K562 (cell line): ENCODE data around the gene SH3BP2.

Experiments
- CBX1 ChIP-seq: sonication (generic); IDR thresholded peaks from 2 replicates; pipeline ENCODE4 v1.6.1; 2016; ENCODE audit warnings: antibody characterized with exemption, low read depth, mild to moderate bottlenecking
- CCNT2 ChIP-seq: IDR thresholded peaks from 2 replicates; pipeline ENCODE4 v1.6.1; 2011; ENCODE audit warnings: borderline replicate concordance, low read depth, mild to moderate bottlenecking, moderate library complexity, mixed read lengths, low read length; ENCODE audit not compliant: insufficient read length; ENCODE audit errors: extremely low read depth
- CTCF ChIP-seq, 3 experiments: IDR thresholded peaks in 2 of 3; conservative IDR thresholded peaks in 1 of 3; 2 replicates each; pipeline ENCODE4 v1.5.1; 2011 to 2012; ENCODE audit warnings: low read length in 3 of 3, mild to moderate bottlenecking in 3 of 3, control low read depth in 2 of 3, improper control_type of control experiment in 1 of 3, inconsistent platforms in 1 of 3, low read depth in 1 of 3, mixed read lengths in 1 of 3, moderate library complexity in 1 of 3; ENCODE audit not compliant: insufficient read depth in 2 of 3
- EP300 ChIP-seq: IDR thresholded peaks from 2 replicates; pipeline ENCODE4 v1.6.1; 2012; ENCODE audit warnings: low read length, improper control_type of control experiment
- FIP1L1 ChIP-seq: fragments of 200-400 bp; formaldehyde crosslinking; IDR thresholded peaks from 2 replicates; pipeline ENCODE4 v1.6.1; 2018; ENCODE audit warnings: mild to moderate bottlenecking, low read depth, low read length; ENCODE audit not compliant: poor library complexity, severe bottlenecking
- HDAC2 ChIP-seq: fragments of 450-650 bp; IDR thresholded peaks from 2 replicates; pipeline ENCODE4 v1.6.1; 2016; ENCODE audit warnings: mild to moderate bottlenecking
- IFI16 ChIP-seq: fragments of 250-450 bp; sonication (Bioruptor Pico); IDR thresholded peaks from 2 replicates; pipeline ENCODE4 v2.1.2; 2022; ENCODE audit warnings: mild to moderate bottlenecking, inconsistent platforms
- NBN ChIP-seq: fragments of 450-650 bp; IDR thresholded peaks from 2 replicates; pipeline ENCODE4 v1.6.1; 2016; ENCODE audit warnings: low read depth, mild to moderate bottlenecking
- POLR2A ChIP-seq: fragments of 450-650 bp; conservative IDR thresholded peaks from 2 replicates; pipeline ENCODE4 v1.6.1; 2016
- PYGO2 ChIP-seq: fragments of 450-650 bp; IDR thresholded peaks from 2 replicates; pipeline ENCODE4 v1.6.1; 2016; ENCODE audit warnings: mild to moderate bottlenecking, missing genetic modification characterization, moderate library complexity, missing compliant biosample characterization
- RAD21 ChIP-seq, 2 experiments: fragments of 250-450 bp in 1 of 2; fragments of 450-650 bp in 1 of 2; sonication (Bioruptor Pico) in 1 of 2; formaldehyde crosslinking in 1 of 2; IDR thresholded peaks in 1 of 2; conservative IDR thresholded peaks in 1 of 2; 2 replicates each; pipeline versions ENCODE4 v1.4.0 to v1.8.0; 2020 to 2022; ENCODE audit warnings: mild to moderate bottlenecking in 2 of 2, moderate library complexity in 1 of 2
- SP2 ChIP-seq: IDR thresholded peaks from 2 replicates; pipeline ENCODE4 v1.6.1; 2011; ENCODE audit warnings: mild to moderate bottlenecking, low read depth, low read length, moderate library complexity; ENCODE audit not compliant: poor library complexity, severe bottlenecking; ENCODE audit errors: extremely low read depth
- ZNF668 ChIP-seq: fragments of 250-450 bp; sonication (Bioruptor Pico); IDR thresholded peaks from 2 replicates; pipeline ENCODE4 v1.8.0; 2022; ENCODE audit warnings: mild to moderate bottlenecking, inconsistent platforms
- ZNF695 ChIP-seq: fragments of 450-650 bp; formaldehyde crosslinking; IDR thresholded peaks from 2 replicates; pipeline ENCODE4 v1.4.0; 2020; ENCODE audit warnings: mild to moderate bottlenecking, moderate library complexity

- no peak for TF ChIP-seq RAD21 (CRISPR knock-in tag; conservative IDR thresholded peaks at IDR 0.05 in 1 of 2, IDR thresholded peaks at IDR 0.05 in 1 of 2)
- TF ChIP-seq HDAC2, result no peak
- TF ChIP-seq POLR2A, result no peak
- TF ChIP-seq PYGO2, result no peak
- TF ChIP-seq IFI16, result no peak
- TF ChIP-seq EP300, result no peak
- no peak for TF ChIP-seq ZNF668 (CRISPR knock-in tag)
- TF ChIP-seq NBN, result no peak
- TF ChIP-seq SP2, result no peak
- TF ChIP-seq CTCF (IDR thresholded peaks at IDR 0.05 in 2 of 3, conservative IDR thresholded peaks at IDR 0.05 in 1 of 3; ENCODE audit: insufficient read depth in 2 of 3, low read depth in 1 of 3, low read length in 3 of 3), result no peak
- TF ChIP-seq CCNT2, result no peak
- TF ChIP-seq ZNF695 (CRISPR knock-in tag), result no peak
- TF ChIP-seq FIP1L1, result no peak
- no peak for TF ChIP-seq CBX1
Observed at GRCh38 chr4:2768124-2768523, 24.8 kb upstream of the SH3BP2 start.
